IMR-90 (cell line): ENCODE data around the gene CCNC. TPM values are rescaled to one million over a fixed set of nuclear protein-coding genes. Genes with fewer than 3 reads are reported as not detected.

Source experiments
- ATAC-seq: fragments of 200-7000 bp; cut with Tn5 transposase; 2 replicates; pipeline ENCODE4 v1.9.1; 2020; ENCODE audit warnings: low read depth, mild to moderate bottlenecking, moderate library complexity
- BruUV-seq: library from RNA; stranded (reverse); fragments of 400-500 nt; replicated peaks from 2 replicates; lab custom pipeline; 2021; lab: Mats Ljungman, UMichigan
- CTCF ChIA-PET: fragments of 300-600 bp; formaldehyde crosslinking; extraction: SDS; loops from one replicate; lab custom pipeline; 2021; ENCODE audit warnings: antibody characterized with exemption; lab: Yijun Ruan, JAX
- POLR2A ChIA-PET: fragments of 300-600 bp; sonication (Branson Sonifier 250); formaldehyde crosslinking; loops from one replicate; lab custom pipeline; 2022; ENCODE audit warnings: antibody characterized with exemption; ENCODE audit not compliant: unreplicated experiment; lab: Charles Lee
- DNase-seq: peaks from one replicate; pipeline ENCODE4 v3.0.0; 2013
- H2AFZ ChIP-seq: replicated peaks from 2 replicates; pipeline ENCODE3; 2013; ENCODE audit warnings: low read length, mild to moderate bottlenecking; ENCODE audit not compliant: poor library complexity
- H2AK5ac ChIP-seq: 2 replicates; pipeline ENCODE4 v1.6.1; 2013; ENCODE audit warnings: low read depth, low read length, inconsistent platforms
- H2AK9ac ChIP-seq: replicated peaks from 2 replicates; pipeline ENCODE3; 2013; ENCODE audit warnings: mild to moderate bottlenecking, low read depth, low read length, moderate library complexity; ENCODE audit not compliant: poor library complexity
- H2BK120ac ChIP-seq: 2 replicates; pipeline ENCODE4 v1.6.1; 2013; ENCODE audit warnings: low read depth, low read length, inconsistent platforms
- H2BK15ac ChIP-seq: 3 replicates; pipeline ENCODE4 v1.6.1; 2013; ENCODE audit warnings: low read depth, low read length, inconsistent platforms
- H2BK20ac ChIP-seq: 2 replicates; pipeline ENCODE4 v1.6.1; 2013; ENCODE audit warnings: low read depth, mild to moderate bottlenecking, inconsistent platforms, low read length, moderate library complexity
- H2BK5ac ChIP-seq: 2 replicates; pipeline ENCODE4 v1.6.1; 2013; ENCODE audit warnings: mild to moderate bottlenecking, low read depth, low read length, inconsistent platforms; ENCODE audit not compliant: poor library complexity, severe bottlenecking
- H3K14ac ChIP-seq: replicated peaks from 2 replicates; pipeline ENCODE4 v1.6.1; 2013; ENCODE audit warnings: low read depth, low read length, inconsistent platforms
- H3K18ac ChIP-seq: 2 replicates; pipeline ENCODE4 v1.6.1; 2013; ENCODE audit warnings: low read depth, low read length, control low read depth
- H3K23ac ChIP-seq: 2 replicates; pipeline ENCODE4 v1.6.1; 2013; ENCODE audit warnings: low read depth, low read length, inconsistent platforms
- H3K27ac ChIP-seq: 2 replicates; pipeline ENCODE4 v1.5.1; 2013; ENCODE audit warnings: mild to moderate bottlenecking, control low read depth, low read length; ENCODE audit not compliant: insufficient read depth
- H3K27me3 ChIP-seq: 2 replicates; pipeline ENCODE4 v1.6.1; 2013; ENCODE audit warnings: low read length; ENCODE audit not compliant: control insufficient read depth, insufficient read depth
- H3K36me3 ChIP-seq: 2 replicates; pipeline ENCODE4 v1.6.1; 2013; ENCODE audit warnings: low read length, mixed read lengths; ENCODE audit not compliant: control insufficient read depth, insufficient read depth
- H3K4ac ChIP-seq: 2 replicates; pipeline ENCODE4 v1.6.1; 2013; ENCODE audit warnings: low read depth, low read length, inconsistent platforms
- H3K4me1 ChIP-seq: 2 replicates; pipeline ENCODE4 v1.6.1; 2013; ENCODE audit warnings: low read length, mixed read lengths; ENCODE audit not compliant: control insufficient read depth, insufficient read depth
- H3K4me2 ChIP-seq: 2 replicates; pipeline ENCODE4 v1.6.1; 2013; ENCODE audit warnings: low read depth, mild to moderate bottlenecking, control low read depth, low read length, moderate library complexity
- H3K4me3 ChIP-seq: 2 replicates; pipeline ENCODE4 v1.5.1; 2013; ENCODE audit warnings: low read depth, mild to moderate bottlenecking, control low read depth, low read length, moderate library complexity; ENCODE audit not compliant: insufficient read depth
- H3K56ac ChIP-seq: 2 replicates; pipeline ENCODE4 v1.6.1; 2013; ENCODE audit warnings: low read length, inconsistent platforms; ENCODE audit not compliant: insufficient read depth; ENCODE audit errors: extremely low read depth
- H3K79me1 ChIP-seq, 2 experiments: 2 replicates each; pipeline ENCODE4 v1.6.1; 2013; ENCODE audit warnings: low read length in 2 of 2, inconsistent platforms in 1 of 2, low read depth in 1 of 2
- H3K9ac ChIP-seq: 2 replicates; pipeline ENCODE4 v1.6.1; 2013; ENCODE audit warnings: low read depth, low read length, control low read depth
- H3K9me1 ChIP-seq: 2 replicates; pipeline ENCODE4 v1.6.1; 2013; ENCODE audit warnings: low read length, inconsistent platforms; ENCODE audit not compliant: insufficient read depth
- H3K9me3 ChIP-seq: 2 replicates; pipeline ENCODE4 v1.6.1; 2013; ENCODE audit warnings: low read length; ENCODE audit not compliant: control insufficient read depth, insufficient read depth
- H4K20me1 ChIP-seq: 2 replicates; pipeline ENCODE4 v1.6.1; 2013; ENCODE audit warnings: low read length, inconsistent platforms; ENCODE audit not compliant: insufficient read depth
- H4K5ac ChIP-seq: 2 replicates; pipeline ENCODE4 v1.6.1; 2013; ENCODE audit warnings: mild to moderate bottlenecking, low read depth, low read length, control low read depth
- H4K8ac ChIP-seq, 2 experiments: 2 replicates each; pipeline ENCODE4 v1.6.1; 2013; ENCODE audit warnings: low read depth in 2 of 2, low read length in 2 of 2, control low read depth in 1 of 2, inconsistent platforms in 1 of 2
- H4K91ac ChIP-seq: 2 replicates; pipeline ENCODE4 v1.6.1; 2013; ENCODE audit warnings: low read depth, low read length, inconsistent platforms; ENCODE audit not compliant: insufficient read depth
- BHLHE40 ChIP-seq: fragments of 150-350 bp; IDR thresholded peaks from 2 replicates; pipeline ENCODE4 v1.6.1; 2016; ENCODE audit warnings: mild to moderate bottlenecking, low read depth, low read length
- CEBPB ChIP-seq: IDR thresholded peaks from 2 replicates; pipeline ENCODE4 v1.6.1; 2012; ENCODE audit warnings: low read depth, low read length, improper control_type of control experiment
- CTCF ChIP-seq: conservative IDR thresholded peaks from 2 replicates; pipeline ENCODE4 v1.5.1; 2012; ENCODE audit warnings: mild to moderate bottlenecking, low read depth, low read length, improper control_type of control experiment
- FOS ChIP-seq: fragments of 150-350 bp; IDR thresholded peaks from 2 replicates; pipeline ENCODE4 v1.6.1; 2016; ENCODE audit warnings: low read depth, low read length
- MAFK ChIP-seq: IDR thresholded peaks from 2 replicates; pipeline ENCODE4 v1.6.1; 2012; ENCODE audit warnings: low read depth, low read length, improper control_type of control experiment
- MAZ ChIP-seq: IDR thresholded peaks from 2 replicates; pipeline ENCODE4 v1.6.1; 2012; ENCODE audit warnings: low read depth, mild to moderate bottlenecking, low read length, improper control_type of control experiment, moderate library complexity, borderline replicate concordance
- MXI1 ChIP-seq: IDR thresholded peaks from 2 replicates; pipeline ENCODE4 v1.6.1; 2012; ENCODE audit warnings: low read depth, mild to moderate bottlenecking, low read length, moderate library complexity, borderline replicate concordance
- NFE2L2 ChIP-seq: fragments of 150-350 bp; IDR thresholded peaks from 2 replicates; pipeline ENCODE4 v1.6.1; 2016; ENCODE audit warnings: low read depth, mild to moderate bottlenecking, low read length
- POLR2A ChIP-seq: IDR thresholded peaks from 2 replicates; pipeline ENCODE4 v1.6.1; 2012; ENCODE audit warnings: mild to moderate bottlenecking, low read depth, low read length
- RAD21 ChIP-seq: IDR thresholded peaks from 2 replicates; pipeline ENCODE4 v1.6.1; 2012; ENCODE audit warnings: low read length, improper control_type of control experiment
- RCOR1 ChIP-seq: IDR thresholded peaks from 2 replicates; pipeline ENCODE4 v1.6.1; 2012; ENCODE audit warnings: mild to moderate bottlenecking, low read length, improper control_type of control experiment; ENCODE audit not compliant: insufficient replicate concordance
- RFX5 ChIP-seq: IDR thresholded peaks from 2 replicates; pipeline ENCODE4 v1.8.0; 2012; ENCODE audit warnings: low read depth, mild to moderate bottlenecking, low read length, moderate library complexity
- SMC3 ChIP-seq: fragments of 150-350 bp; IDR thresholded peaks from 2 replicates; pipeline ENCODE4 v1.6.1; 2016; ENCODE audit warnings: low read depth, mild to moderate bottlenecking, antibody characterized with exemption, low read length, moderate library complexity
- USF2 ChIP-seq: fragments of 150-350 bp; IDR thresholded peaks from 2 replicates; pipeline ENCODE4 v1.6.1; 2017; ENCODE audit warnings: mild to moderate bottlenecking, antibody characterized with exemption, low read length, low read depth
- WGBS, 2 experiments: methylation state at CpG; one replicate each; pipeline versions ENCODE4 v1.1.5 to v1.1.7; 2013; ENCODE audit warnings: missing lambda C conversion rate in 2 of 2; ENCODE audit not compliant: insufficient read length in 1 of 2; ENCODE audit errors: extremely low coverage in 2 of 2; 5-methylcytosine and 5-hydroxymethylcytosine counted together
- dilution Hi-C: fragments of 300-500 bp; cut with HindIII; formaldehyde crosslinking; loops from one replicate; pipeline ENCODE4 v1.14.3; 2018; ENCODE audit warnings: low sequenced_read_pairs; ENCODE audit not compliant: unreplicated experiment
- in situ Hi-C: fragments of 300-500 bp; cut with MboI; formaldehyde crosslinking; loops from 3 replicates; pipeline ENCODE4 v1.14.3; 2019; ENCODE audit warnings: low sequenced_read_pairs, inconsistent platforms, mixed read lengths
- intact Hi-C: fragments of 100-400 bp; cut with micrococcal nuclease; formaldehyde crosslinking; loops from 2 replicates; pipeline ENCODE4 v1.10.0; 2022
- polyA plus RNA-seq, 3 experiments: library from polyadenylated mRNA; depleted of rRNA; stranded (reverse); fragments of >200 nt; gene quantifications; 2 replicates each; pipeline ENCODE4 v1.2.3, GENCODE V29; 2012; ENCODE audit warnings: low replicate concordance in 1 of 3
- total RNA-seq: library from RNA; depleted of rRNA; stranded (reverse); fragments of >200 nt; gene quantifications from 2 replicates; pipeline ENCODE4 v1.2.3, GENCODE V29; 2012
- TF ChIP-seq, protein P1 (sequence below): fragments of 150-350 bp; IDR thresholded peaks from 2 replicates; pipeline ENCODE4 v1.6.1; 2016; ENCODE audit warnings: low read depth, mild to moderate bottlenecking, low read length, moderate library complexity, borderline replicate concordance

The CCNC gene
- total and polyA plus RNA-seq, 2 of the 4 experiments (the other 2 are of a cell fraction): 30.1 to 95.7 TPM

DNA sequence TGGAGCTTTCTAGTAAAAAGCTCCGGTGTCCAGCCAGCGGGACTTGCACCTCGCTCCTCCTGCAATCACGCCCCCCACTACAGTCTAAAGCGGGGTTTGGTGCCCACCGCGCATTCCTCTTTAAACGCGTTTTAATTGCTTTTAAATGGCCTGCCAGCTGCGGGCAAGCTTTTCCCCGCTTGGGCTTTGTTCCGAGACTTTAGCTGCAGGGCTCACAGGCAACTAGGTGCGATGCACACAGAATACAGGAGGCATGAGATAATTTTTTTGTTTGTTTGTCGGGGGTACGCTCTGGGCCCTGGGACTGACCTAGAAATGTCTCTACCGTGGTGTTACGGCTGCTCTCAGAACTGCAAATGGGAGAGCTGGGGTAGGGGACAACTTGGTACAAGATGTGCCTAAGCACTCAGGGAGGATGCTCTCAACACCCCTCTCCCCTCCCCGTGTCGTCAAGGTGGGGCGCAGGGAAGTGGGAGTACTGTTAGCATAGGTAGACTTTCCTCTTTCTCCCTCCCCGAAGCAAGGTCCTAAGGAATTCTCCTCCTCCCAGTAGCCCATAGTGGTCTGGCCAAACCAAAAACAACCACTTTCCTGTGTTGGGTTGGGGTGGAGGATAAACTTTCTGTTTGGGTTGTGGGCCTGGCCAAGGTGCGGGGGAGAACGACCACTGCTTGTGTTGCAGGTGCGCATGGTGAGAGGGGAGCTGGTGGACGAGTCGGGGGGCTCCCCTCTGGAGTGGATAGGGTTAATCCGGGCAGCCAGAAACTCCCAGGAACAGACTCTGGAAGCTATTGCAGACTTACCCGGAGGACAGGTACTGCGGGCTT, 39.8 kb upstream of the CCNC start:
- Histone ChIP-seq H2AFZ (peak overlapping the region; percentile 44), H3K4ac (no peak overlapping the region), H3K36me3 (no peaks in the 10 kb centered on the region), H3K23ac (no peak overlapping the region), H2AK9ac (no peak overlapping the region), H3K4me3 (no peak overlapping the region), H3K4me1 (no peaks in the 10 kb centered on the region), H3K14ac (no peak overlapping the region), H3K4me2 (no peak overlapping the region), H2AK5ac (no peak overlapping the region), H3K27me3 (peaks cover 95% of the 10 kb centered on the region), H3K9me1 (peaks cover 3% of the 10 kb centered on the region), H3K18ac (no peak overlapping the region), H4K20me1 (no peaks in the 10 kb centered on the region), H3K9me3 (peaks cover 17% of the 10 kb centered on the region), H4K5ac (no peak overlapping the region), H4K91ac (no peak overlapping the region), H2BK20ac (no peak overlapping the region), H2BK5ac (no peak overlapping the region), H3K56ac (no peak overlapping the region), H3K27ac (no peak overlapping the region), H2BK15ac (no peak overlapping the region), H4K8ac (no peak overlapping the region), H3K79me1 (no peaks in the 10 kb centered on the region), H3K9ac (no peak overlapping the region), H2BK120ac (no peak overlapping the region)
- CTCF ChIA-PET: interaction anchor here (0.5 kb wide), 1 partner anchor 37 kb away, joined by 3 read pairs; no protein-coding TSS in a partner anchor
- no peak for DNase-seq
- intact Hi-C loops: no loop called here
- in situ Hi-C loops: no loop called here
- POLR2A ChIA-PET: no interaction called here
- dilution Hi-C loops: no loop called here
- BruUV-seq: no TSS peak
- 4% methylated on average over 4 of the region's 29 CpGs; no CpG with 5 or more reads in 1 of the 2 experiments for WGBS, 2 experiments
- no peak for ATAC-seq
- TF ChIP-seq MAZ (no peak), SMC3 (no peak), RAD21 (no peak), BHLHE40 (no peak), NFE2L2 (no peak), FOS (no peak), MXI1 (no peak), RFX5 (no peak), RCOR1 (no peak), CTCF (no peak), POLR2A (no peak), USF2 (no peak), CEBPB (no peak), MAFK (no peak)
- TF ChIP-seq, protein P1, sequence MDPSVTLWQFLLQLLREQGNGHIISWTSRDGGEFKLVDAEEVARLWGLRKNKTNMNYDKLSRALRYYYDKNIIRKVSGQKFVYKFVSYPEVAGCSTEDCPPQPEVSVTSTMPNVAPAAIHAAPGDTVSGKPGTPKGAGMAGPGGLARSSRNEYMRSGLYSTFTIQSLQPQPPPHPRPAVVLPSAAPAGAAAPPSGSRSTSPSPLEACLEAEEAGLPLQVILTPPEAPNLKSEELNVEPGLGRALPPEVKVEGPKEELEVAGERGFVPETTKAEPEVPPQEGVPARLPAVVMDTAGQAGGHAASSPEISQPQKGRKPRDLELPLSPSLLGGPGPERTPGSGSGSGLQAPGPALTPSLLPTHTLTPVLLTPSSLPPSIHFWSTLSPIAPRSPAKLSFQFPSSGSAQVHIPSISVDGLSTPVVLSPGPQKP: no peak
